Naive B cell (primary cell): ENCODE measurements around the gene IGF2BP2. TPM values are rescaled to one million over a fixed set of nuclear protein-coding genes. Genes with fewer than 3 reads are reported as not detected.
"Not testable (repeated sequence)": the region's sequence is repeated elsewhere in the genome, so short reads cannot be mapped to it uniquely, and the experiment has no call there.

Experiments
- ATAC-seq, 2 donors: fragments of 150-1000 bp; cut with Tn5 transposase; 2 replicates each; pipeline ENCODE4 v1.10.0; 2021; ENCODE audit warnings: low read depth in 2 of 2, mild to moderate bottlenecking in 2 of 2, moderate library complexity in 2 of 2
- DNase-seq: peaks from one replicate; pipeline ENCODE4 v3.0.0; 2022
- H3K27ac Mint-ChIP-seq, 6 donors: one replicate each; pipeline ENCODE4 v1.8.0; 2020 to 2022; ENCODE audit warnings: mild to moderate bottlenecking in 6 of 6, mixed read lengths in 6 of 6, moderate library complexity in 5 of 6, inconsistent platforms in 2 of 6
- H3K27me3 Mint-ChIP-seq, 3 donors: one replicate each; pipeline ENCODE4 v1.8.0; 2021 to 2022; ENCODE audit warnings: mixed read lengths in 3 of 3, mild to moderate bottlenecking in 1 of 3
- H3K36me3 Mint-ChIP-seq, 2 donors: one replicate each; pipeline ENCODE4 v1.8.0; 2020 to 2022; ENCODE audit warnings: mixed read lengths in 2 of 2, inconsistent platforms in 1 of 2, mild to moderate bottlenecking in 1 of 2
- H3K4me1 Mint-ChIP-seq, 3 donors: one replicate each; pipeline ENCODE4 v1.8.0; 2020 to 2022; ENCODE audit warnings: mixed read lengths in 3 of 3, inconsistent platforms in 1 of 3, mild to moderate bottlenecking in 1 of 3, moderate library complexity in 1 of 3
- H3K4me3 Mint-ChIP-seq, 8 donors: one replicate each; pipeline ENCODE4 v1.8.0; 2020 to 2022; ENCODE audit warnings: mild to moderate bottlenecking in 8 of 8, mixed read lengths in 8 of 8, moderate library complexity in 8 of 8, inconsistent platforms in 2 of 8
- H3K9me3 Mint-ChIP-seq, 7 donors: one replicate each; pipeline ENCODE4 v1.8.0; 2020 to 2022; ENCODE audit warnings: mixed read lengths in 7 of 7, mild to moderate bottlenecking in 5 of 7, inconsistent platforms in 2 of 7, moderate library complexity in 1 of 7
- polyA plus RNA-seq, 6 donors: library from polyadenylated mRNA; unstranded; fragments of 300-500 nt; fragmentation: Illumina TruSeq; gene quantifications; one replicate each; pipeline ENCODE4 v1.2.3, GENCODE V29; 2021; ENCODE audit warnings: low read depth in 6 of 6

Gene IGF2BP2
- polyA plus RNA-seq, 6 donors from 2014 or later, result 0.31 TPM; not detected in 5

GRCh38 chr3:185786956-185787877 is 37.6 kb downstream of the IGF2BP2 start:
- ATAC-seq (no peak), DNase-seq (no peak)
- Mint-ChIP-seq H3K4me1 (no peaks in the 10 kb centered on the region), H3K27ac (peak overlapping the region in 1 of 6 donors; percentile 51), H3K9me3 (no peaks in the 10 kb centered on the region), H3K36me3 (no peaks in the 10 kb centered on the region), H3K4me3 (no peak overlapping the region), H3K27me3 (no peaks in the 10 kb centered on the region)

- DNase-seq, H3K27me3 Mint-ChIP-seq, H3K4me3 Mint-ChIP-seq, H3K9me3 Mint-ChIP-seq, H3K4me1 Mint-ChIP-seq, H3K36me3 Mint-ChIP-seq, ATAC-seq, H3K27ac Mint-ChIP-seq: not testable (repeated sequence)
Observed at GRCh38 chr3:185786258-185786657, 38.6 kb downstream of the IGF2BP2 start.

GRCh38 chr3:185784317-185784716 is 40.5 kb downstream of the IGF2BP2 start:
- ATAC-seq, result no peak
- Mint-ChIP-seq H3K4me3 (no peak overlapping the region), H3K27ac (no peak overlapping the region)

GRCh38 chr3:185781759-185782158 is 43.1 kb downstream of the IGF2BP2 start:
- Mint-ChIP-seq H3K4me3 (no peak overlapping the region), H3K27me3 (no peaks in the 10 kb centered on the region), H3K36me3 (no peaks in the 10 kb centered on the region), H3K4me1 (no peaks in the 10 kb centered on the region), H3K9me3 (peaks cover 0 to 2% (median 0%) of the 10 kb centered on the region in 7 donors), H3K27ac (no peak overlapping the region)
- no peak for DNase-seq
- no peak for ATAC-seq

More at GRCh38 chr3:185784317-185784716, 40.5 kb downstream of the IGF2BP2 start:
- DNase-seq, result no peak
- Mint-ChIP-seq H3K9me3 (no peaks in the 10 kb centered on the region), H3K36me3 (no peaks in the 10 kb centered on the region), H3K4me1 (no peaks in the 10 kb centered on the region), H3K27me3 (no peaks in the 10 kb centered on the region)

GRCh38 chr3:185779461-185779860 is 45.4 kb downstream of the IGF2BP2 start:
- Mint-ChIP-seq H3K4me1 (no peaks in the 10 kb centered on the region), H3K27ac (no peak overlapping the region), H3K36me3 (no peaks in the 10 kb centered on the region), H3K9me3 (peaks cover 0 to 6% (median 2%) of the 10 kb centered on the region in 7 donors), H3K4me3 (no peak overlapping the region), H3K27me3 (no peaks in the 10 kb centered on the region)
- ATAC-seq (no peak), DNase-seq (no peak)

- H3K27ac Mint-ChIP-seq, result no peak overlapping the region
- H3K36me3 Mint-ChIP-seq, result no peaks in the 10 kb centered on the region
- peaks cover 0 to 2% (median 0%) of the 10 kb centered on the region in 3 donors for H3K27me3 Mint-ChIP-seq
- H3K9me3 Mint-ChIP-seq, result peaks cover 0 to 6% (median 2%) of the 10 kb centered on the region in 7 donors
- no peak for DNase-seq
- no peak overlapping the region for H3K4me3 Mint-ChIP-seq
- ATAC-seq, result no peak
- H3K4me1 Mint-ChIP-seq, result no peaks in the 10 kb centered on the region
Observed at GRCh38 chr3:185778821-185779220, 46.0 kb downstream of the IGF2BP2 start.

- ATAC-seq (no peak), DNase-seq (no peak)
- Mint-ChIP-seq H3K27ac (no peak overlapping the region), H3K4me3 (no peak overlapping the region), H3K9me3 (peaks cover 0 to 6% (median 2%) of the 10 kb centered on the region in 7 donors), H3K27me3 (peaks cover 0 to 5% (median 0%) of the 10 kb centered on the region in 3 donors), H3K36me3 (no peaks in the 10 kb centered on the region), H3K4me1 (no peaks in the 10 kb centered on the region)
Observed at GRCh38 chr3:185778094-185778493, 46.7 kb downstream of the IGF2BP2 start.

- no peaks in the 10 kb centered on the region for H3K9me3 Mint-ChIP-seq
- no peak overlapping the region for H3K4me3 Mint-ChIP-seq
- no peak for ATAC-seq
- peaks cover 0 to 3% (median 0%) of the 10 kb centered on the region in 3 donors for H3K4me1 Mint-ChIP-seq
- no peak overlapping the region for H3K27ac Mint-ChIP-seq
- no peaks in the 10 kb centered on the region for H3K36me3 Mint-ChIP-seq
- peaks cover 0 to 12% (median 8%) of the 10 kb centered on the region in 3 donors for H3K27me3 Mint-ChIP-seq
- no peak for DNase-seq
Observed at GRCh38 chr3:185770109-185770508, 54.7 kb downstream of the IGF2BP2 start.

- H3K4me3 Mint-ChIP-seq, H3K4me1 Mint-ChIP-seq, H3K36me3 Mint-ChIP-seq, H3K9me3 Mint-ChIP-seq: not testable (repeated sequence)
- DNase-seq (peak; percentile 56), ATAC-seq (peak; percentile 45 to 52)
- Mint-ChIP-seq H3K27me3 (peaks cover 3 to 15% (median 11%) of the 10 kb centered on the region in 3 donors), H3K27ac (peak overlapping the region in 2 of 6 donors; percentile 44 to 45)
Observed at GRCh38 chr3:185768578-185768982, 56.3 kb downstream of the IGF2BP2 start.

- DNase-seq (no peak), ATAC-seq (no peak)
- Mint-ChIP-seq H3K9me3 (no peaks in the 10 kb centered on the region), H3K36me3 (no peaks in the 10 kb centered on the region), H3K4me3 (no peak overlapping the region), H3K4me1 (peaks cover 0 to 5% (median 3%) of the 10 kb centered on the region in 3 donors), H3K27me3 (peaks cover 6 to 21% (median 16%) of the 10 kb centered on the region in 3 donors), H3K27ac (no peak overlapping the region)
Observed at GRCh38 chr3:185767002-185767688, 57.7 kb downstream of the IGF2BP2 start.

GRCh38 chr3:185766329-185767001 is 58.4 kb downstream of the IGF2BP2 start:
- no peaks in the 10 kb centered on the region for H3K36me3 Mint-ChIP-seq
- no peak overlapping the region for H3K27ac Mint-ChIP-seq
- no peak for ATAC-seq
- H3K9me3 Mint-ChIP-seq, result no peaks in the 10 kb centered on the region
- no peak overlapping the region for H3K4me3 Mint-ChIP-seq
- no peak for DNase-seq
- H3K4me1 Mint-ChIP-seq, result peaks cover 0 to 5% (median 3%) of the 10 kb centered on the region in 3 donors
- peaks cover 6 to 22% (median 19%) of the 10 kb centered on the region in 3 donors for H3K27me3 Mint-ChIP-seq

- no peaks in the 10 kb centered on the region for H3K9me3 Mint-ChIP-seq
- H3K36me3 Mint-ChIP-seq, result no peaks in the 10 kb centered on the region
- peaks cover 6 to 37% (median 28%) of the 10 kb centered on the region in 3 donors for H3K27me3 Mint-ChIP-seq
- DNase-seq (no peak), ATAC-seq (no peak)
- peak overlapping the region in 2 of 6 donors; percentile 17 to 44 for H3K27ac Mint-ChIP-seq
- H3K4me1 Mint-ChIP-seq, result peaks cover 0 to 5% (median 3%) of the 10 kb centered on the region in 3 donors
- no peak overlapping the region for H3K4me3 Mint-ChIP-seq
Observed at GRCh38 chr3:185764980-185765370, 59.9 kb downstream of the IGF2BP2 start.
